ENCODE measurements around the gene WBP2. TPM values are rescaled to one million over a fixed set of nuclear protein-coding genes. Genes with fewer than 3 reads are reported as not detected.
A peak's percentile ranks its signal among the peaks of the same experiment; 100 is the strongest.
"Not testable (repeated sequence)": the region's sequence is repeated elsewhere in the genome, so short reads cannot be mapped to it uniquely, and the experiment has no call there.

WBP2 gene
- total RNA-seq, 3 donors from 2014 or later = 31.0 to 47.8 (median 44.5) TPM

GRCh38 chr17:75876938-75877751 lies 22.0 kb upstream of the WBP2 start:
- H3K27me3 Mint-ChIP-seq (ENCODE audit: low read depth) = peaks cover 1% of the 10 kb centered on the region
- no peaks in the 10 kb centered on the region for H3K9me3 Mint-ChIP-seq
- H3K36me3 Mint-ChIP-seq (ENCODE audit: insufficient read depth) = no peaks in the 10 kb centered on the region
- H3K4me1 Mint-ChIP-seq (ENCODE audit: low read depth) = peaks cover 42% of the 10 kb centered on the region
- DNase-seq (no peak), ATAC-seq (peak; percentile 19 to 26)
- peak overlapping the region; percentile 82 for H3K4me3 Mint-ChIP-seq

- Mint-ChIP-seq H3K4me3 (peak overlapping the region; percentile 82), H3K4me1 (ENCODE audit: low read depth) (peaks cover 42% of the 10 kb centered on the region), H3K27me3 (ENCODE audit: low read depth) (peaks cover 1% of the 10 kb centered on the region), H3K36me3 (ENCODE audit: insufficient read depth) (no peaks in the 10 kb centered on the region), H3K9me3 (no peaks in the 10 kb centered on the region)
- ATAC-seq (peak; percentile 45 to 51), DNase-seq (peak; percentile 68)
Observed at GRCh38 chr17:75876190-75876937, 21.2 kb upstream of the WBP2 start.

- no peaks in the 10 kb centered on the region for H3K36me3 Mint-ChIP-seq (ENCODE audit: insufficient read depth)
- ATAC-seq (no peak), DNase-seq (no peak)
- peak overlapping the region; percentile 82 for H3K4me3 Mint-ChIP-seq
- peaks cover 1% of the 10 kb centered on the region for H3K27me3 Mint-ChIP-seq (ENCODE audit: low read depth)
- H3K9me3 Mint-ChIP-seq = no peaks in the 10 kb centered on the region
- H3K4me1 Mint-ChIP-seq (ENCODE audit: low read depth) = peaks cover 42% of the 10 kb centered on the region
Observed at GRCh38 chr17:75875940-75876189, 20.7 kb upstream of the WBP2 start.

GRCh38 chr17:75875182-75875939 lies 20.2 kb upstream of the WBP2 start:
- no peak overlapping the region for H3K4me3 Mint-ChIP-seq
- no peaks in the 10 kb centered on the region for H3K36me3 Mint-ChIP-seq (ENCODE audit: insufficient read depth)
- no peak for ATAC-seq
- peaks cover 42% of the 10 kb centered on the region for H3K4me1 Mint-ChIP-seq (ENCODE audit: low read depth)
- H3K27me3 Mint-ChIP-seq (ENCODE audit: low read depth) = peaks cover 1% of the 10 kb centered on the region
- H3K9me3 Mint-ChIP-seq = no peaks in the 10 kb centered on the region
- no peak for DNase-seq

- no peak for ATAC-seq
- Mint-ChIP-seq H3K4me1 (ENCODE audit: low read depth) (peaks cover 42% of the 10 kb centered on the region), H3K27me3 (ENCODE audit: low read depth) (peaks cover 1% of the 10 kb centered on the region), H3K4me3 (no peak overlapping the region), H3K9me3 (no peaks in the 10 kb centered on the region), H3K36me3 (ENCODE audit: insufficient read depth) (no peaks in the 10 kb centered on the region)
- no peak for DNase-seq
Observed at GRCh38 chr17:75874323-75875181, 19.4 kb upstream of the WBP2 start.

- no peaks in the 10 kb centered on the region for H3K9me3 Mint-ChIP-seq
- peaks cover 1% of the 10 kb centered on the region for H3K27me3 Mint-ChIP-seq (ENCODE audit: low read depth)
- H3K36me3 Mint-ChIP-seq (ENCODE audit: insufficient read depth) = no peaks in the 10 kb centered on the region
- peaks cover 40% of the 10 kb centered on the region for H3K4me1 Mint-ChIP-seq (ENCODE audit: low read depth)
- H3K4me3 Mint-ChIP-seq = no peak overlapping the region
- ATAC-seq = no peak
- DNase-seq = no peak
Observed at GRCh38 chr17:75873587-75874322, 18.6 kb upstream of the WBP2 start.

- Mint-ChIP-seq H3K27me3 (ENCODE audit: low read depth) (peaks cover under 1% of the 10 kb centered on the region), H3K9me3 (no peaks in the 10 kb centered on the region), H3K4me1 (ENCODE audit: low read depth) (peaks cover 37% of the 10 kb centered on the region), H3K36me3 (ENCODE audit: insufficient read depth) (no peaks in the 10 kb centered on the region), H3K4me3 (no peak overlapping the region)
- ATAC-seq = no peak
- no peak for DNase-seq
Observed at GRCh38 chr17:75872434-75873351, 17.6 kb upstream of the WBP2 start.

GRCh38 chr17:75870228-75870627 lies 15.1 kb upstream of the WBP2 start:
- DNase-seq; H3K36me3 Mint-ChIP-seq (ENCODE audit: insufficient read depth); H3K27me3 Mint-ChIP-seq (ENCODE audit: low read depth); H3K9me3 Mint-ChIP-seq; ATAC-seq; H3K4me3 Mint-ChIP-seq: not testable (repeated sequence)
- H3K4me1 Mint-ChIP-seq (ENCODE audit: low read depth) = peaks cover 20% of the 10 kb centered on the region

- ATAC-seq = no peak
- H3K4me3 Mint-ChIP-seq = no peak overlapping the region
Observed at GRCh38 chr17:75869282-75870141, 14.4 kb upstream of the WBP2 start.

GRCh38 chr17:75868730-75869281 lies 13.7 kb upstream of the WBP2 start:
- peaks cover 30% of the 10 kb centered on the region for H3K4me1 Mint-ChIP-seq (ENCODE audit: low read depth)
- H3K9me3 Mint-ChIP-seq; ATAC-seq; H3K27me3 Mint-ChIP-seq (ENCODE audit: low read depth); H3K4me3 Mint-ChIP-seq; DNase-seq; H3K36me3 Mint-ChIP-seq (ENCODE audit: insufficient read depth): not testable (repeated sequence)

More at GRCh38 chr17:75869282-75870141, 14.4 kb upstream of the WBP2 start:
- Mint-ChIP-seq H3K9me3 (no peaks in the 10 kb centered on the region), H3K27me3 (ENCODE audit: low read depth) (no peaks in the 10 kb centered on the region), H3K36me3 (ENCODE audit: insufficient read depth) (no peaks in the 10 kb centered on the region), H3K4me1 (ENCODE audit: low read depth) (peaks cover 26% of the 10 kb centered on the region)
- DNase-seq = no peak

- not testable (repeated sequence) for DNase-seq; H3K36me3 Mint-ChIP-seq (ENCODE audit: insufficient read depth); H3K9me3 Mint-ChIP-seq; H3K27me3 Mint-ChIP-seq (ENCODE audit: low read depth); ATAC-seq
- Mint-ChIP-seq H3K4me3 (peak overlapping the region; percentile 24), H3K4me1 (ENCODE audit: low read depth) (peaks cover 20% of the 10 kb centered on the region)
Observed at GRCh38 chr17:75865404-75866188, 10.5 kb upstream of the WBP2 start.

Data from activated T-cell treated with anti-CD3 and anti-CD28 coated beads, Interleukin-2, amount 50 U/mL, for 4 hours (primary cell).